ENCODE results near the gene FAM89B.

Gene FAM89B

DNA sequence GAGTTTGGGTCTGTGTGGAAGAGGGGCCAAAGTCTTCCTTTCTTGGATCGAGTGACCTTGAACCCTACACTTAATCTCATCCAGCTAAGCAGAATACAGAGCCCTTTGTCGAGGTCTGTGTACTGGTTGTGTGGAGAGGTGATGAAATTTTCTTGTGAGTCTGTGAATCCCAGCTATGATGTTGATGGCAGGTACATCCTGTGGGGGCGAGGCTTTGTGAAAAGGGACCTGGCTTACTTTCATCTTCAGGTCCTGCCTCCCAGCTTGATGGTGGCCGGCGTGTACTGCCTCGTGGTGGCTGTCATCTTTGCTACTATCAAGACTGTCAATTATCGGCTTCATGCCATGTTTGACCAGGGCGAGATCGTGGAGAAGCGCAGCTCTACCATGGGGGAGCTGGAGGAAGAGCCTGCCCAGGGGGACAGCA, 44.2 kb downstream of the FAM89B start:
- Histone ChIP-seq H3K36me3 (peaks cover 63% of the 10 kb centered on the region), H3K4me3 (ENCODE audit: low read depth, low read length) (peak overlapping the region; percentile 71), H3K27me3 (ENCODE audit: insufficient read depth, low read depth, severe bottlenecking) (no peaks in the 10 kb centered on the region), H3K27ac (peak overlapping the region; percentile 86), H3K9me3 (ENCODE audit: severe bottlenecking) (no peaks in the 10 kb centered on the region)
- DNase-seq, result no peak
- TF ChIP-seq, protein P1, sequence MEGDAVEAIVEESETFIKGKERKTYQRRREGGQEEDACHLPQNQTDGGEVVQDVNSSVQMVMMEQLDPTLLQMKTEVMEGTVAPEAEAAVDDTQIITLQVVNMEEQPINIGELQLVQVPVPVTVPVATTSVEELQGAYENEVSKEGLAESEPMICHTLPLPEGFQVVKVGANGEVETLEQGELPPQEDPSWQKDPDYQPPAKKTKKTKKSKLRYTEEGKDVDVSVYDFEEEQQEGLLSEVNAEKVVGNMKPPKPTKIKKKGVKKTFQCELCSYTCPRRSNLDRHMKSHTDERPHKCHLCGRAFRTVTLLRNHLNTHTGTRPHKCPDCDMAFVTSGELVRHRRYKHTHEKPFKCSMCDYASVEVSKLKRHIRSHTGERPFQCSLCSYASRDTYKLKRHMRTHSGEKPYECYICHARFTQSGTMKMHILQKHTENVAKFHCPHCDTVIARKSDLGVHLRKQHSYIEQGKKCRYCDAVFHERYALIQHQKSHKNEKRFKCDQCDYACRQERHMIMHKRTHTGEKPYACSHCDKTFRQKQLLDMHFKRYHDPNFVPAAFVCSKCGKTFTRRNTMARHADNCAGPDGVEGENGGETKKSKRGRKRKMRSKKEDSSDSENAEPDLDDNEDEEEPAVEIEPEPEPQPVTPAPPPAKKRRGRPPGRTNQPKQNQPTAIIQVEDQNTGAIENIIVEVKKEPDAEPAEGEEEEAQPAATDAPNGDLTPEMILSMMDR (IDR thresholded peaks at IDR 0.05; ENCODE audit: low read depth, low read length), result no peak

DNA sequence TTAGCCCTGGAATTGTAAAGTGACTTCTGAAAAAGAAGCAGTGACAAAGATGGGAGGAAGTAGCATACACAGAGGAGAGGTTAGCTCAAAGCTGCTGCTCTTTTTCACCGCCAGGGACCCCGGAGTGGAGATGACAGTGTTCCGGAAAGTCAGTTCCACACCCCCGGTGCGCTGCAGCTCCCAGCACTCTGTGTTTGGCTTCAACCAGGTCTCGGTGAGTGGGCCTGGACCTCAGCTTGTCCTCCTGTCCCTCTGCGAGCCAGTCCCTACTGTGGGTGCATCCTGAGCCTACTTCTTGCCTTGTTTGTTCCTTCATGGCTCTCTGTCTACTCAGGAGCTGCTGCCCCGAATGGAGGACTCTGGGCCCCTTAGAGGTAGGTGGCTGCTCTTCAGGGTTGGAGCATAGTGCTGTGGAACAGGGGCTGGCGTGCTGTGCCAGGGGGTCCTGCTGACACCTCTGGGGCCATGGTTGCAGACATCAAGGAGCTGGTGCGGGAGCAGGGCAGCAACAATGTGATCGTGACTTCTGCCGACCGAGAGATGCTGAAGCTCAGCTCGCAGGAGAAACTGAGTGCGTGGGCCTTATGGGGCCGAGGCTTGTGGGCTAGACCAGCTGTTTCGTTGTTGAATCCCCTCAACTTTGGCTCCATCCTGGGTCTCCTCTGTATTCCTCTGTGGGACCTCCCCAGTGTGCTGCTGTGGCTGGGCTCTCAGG, 45.0 kb downstream of the FAM89B start:
- Histone ChIP-seq H3K4me3 (ENCODE audit: low read depth, low read length) (no peak overlapping the region), H3K27me3 (ENCODE audit: insufficient read depth, low read depth, severe bottlenecking) (no peaks in the 10 kb centered on the region), H3K36me3 (peaks cover 58% of the 10 kb centered on the region), H3K27ac (no peak overlapping the region), H3K9me3 (ENCODE audit: severe bottlenecking) (no peaks in the 10 kb centered on the region)
- TF ChIP-seq, protein P1 (IDR thresholded peaks at IDR 0.05; ENCODE audit: low read depth, low read length), result no peak
- no peak for DNase-seq

DNA sequence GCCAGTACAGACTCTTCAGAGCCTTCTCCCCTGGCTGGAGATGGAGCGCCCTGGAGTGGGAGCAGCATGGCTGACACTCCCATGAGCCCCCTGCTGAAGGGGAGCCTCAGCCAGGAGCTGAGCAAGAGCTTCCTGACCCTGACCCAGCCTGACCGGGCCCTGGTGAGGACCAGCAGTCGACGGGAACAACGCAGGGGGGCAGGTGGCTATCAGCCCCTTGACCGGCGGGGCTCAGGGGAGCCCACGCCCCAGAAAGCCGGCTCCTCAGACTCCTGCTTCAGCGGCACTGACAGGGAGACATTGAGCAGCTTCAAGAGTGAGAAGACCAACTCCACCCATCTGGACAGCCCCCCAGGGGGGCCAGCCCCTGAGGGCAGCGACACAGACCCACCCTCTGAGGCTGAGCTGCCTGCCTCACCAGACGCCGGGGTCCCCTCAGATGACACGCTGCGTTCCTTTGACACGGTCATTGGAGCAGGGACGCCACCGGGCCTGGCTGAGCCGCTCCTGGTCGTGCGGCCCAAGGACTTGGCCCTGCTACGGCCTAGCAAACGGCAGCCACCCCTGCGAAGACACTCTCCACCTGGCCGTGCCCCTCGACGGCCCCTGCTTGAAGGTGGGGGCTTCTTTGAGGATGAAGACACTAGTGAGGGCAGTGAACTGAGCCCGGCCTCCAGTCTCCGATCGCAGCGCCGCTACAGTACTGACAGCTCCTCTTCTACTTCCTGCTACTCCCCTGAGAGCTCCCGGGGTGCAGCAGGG, 45.8 kb downstream of the FAM89B start:
- no peak overlapping the region for H3K4me3 ChIP-seq (ENCODE audit: low read depth, low read length)
- no peaks in the 10 kb centered on the region for H3K27me3 ChIP-seq (ENCODE audit: insufficient read depth, low read depth, severe bottlenecking)
- H3K27ac ChIP-seq, result no peak overlapping the region
- TF ChIP-seq, protein P1 (IDR thresholded peaks at IDR 0.05; ENCODE audit: low read depth, low read length), result no peak
- no peaks in the 10 kb centered on the region for H3K9me3 ChIP-seq (ENCODE audit: severe bottlenecking)
- H3K36me3 ChIP-seq, result peaks cover 55% of the 10 kb centered on the region
- DNase-seq, result no peak

DNA sequence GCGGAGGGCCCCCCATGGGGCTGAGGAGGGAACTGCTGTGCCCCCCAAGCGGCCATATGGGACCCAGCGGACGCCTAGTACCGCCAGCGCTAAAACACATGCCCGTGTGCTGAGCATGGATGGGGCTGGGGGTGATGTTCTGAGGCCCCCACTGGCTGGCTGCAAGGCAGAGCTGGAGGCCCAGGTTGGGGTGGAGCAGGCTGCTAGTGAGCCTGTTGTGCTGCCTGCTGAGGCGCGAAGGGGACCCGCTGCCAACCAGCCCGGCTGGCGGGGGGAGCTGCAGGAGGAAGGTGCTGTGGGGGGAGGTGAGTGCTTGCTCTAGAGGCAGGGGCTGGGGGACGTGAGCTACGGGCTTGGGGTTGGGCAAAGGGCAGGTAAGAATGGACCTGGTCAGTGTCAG, 46.4 kb downstream of the FAM89B start:
- Histone ChIP-seq H3K27ac (no peak overlapping the region), H3K36me3 (peaks cover 60% of the 10 kb centered on the region), H3K27me3 (ENCODE audit: insufficient read depth, low read depth, severe bottlenecking) (no peaks in the 10 kb centered on the region), H3K9me3 (ENCODE audit: severe bottlenecking) (no peaks in the 10 kb centered on the region), H3K4me3 (ENCODE audit: low read depth, low read length) (no peak overlapping the region)
- TF ChIP-seq, protein P1 (IDR thresholded peaks at IDR 0.05; ENCODE audit: low read depth, low read length), result no peak
- no peak for DNase-seq

DNA sequence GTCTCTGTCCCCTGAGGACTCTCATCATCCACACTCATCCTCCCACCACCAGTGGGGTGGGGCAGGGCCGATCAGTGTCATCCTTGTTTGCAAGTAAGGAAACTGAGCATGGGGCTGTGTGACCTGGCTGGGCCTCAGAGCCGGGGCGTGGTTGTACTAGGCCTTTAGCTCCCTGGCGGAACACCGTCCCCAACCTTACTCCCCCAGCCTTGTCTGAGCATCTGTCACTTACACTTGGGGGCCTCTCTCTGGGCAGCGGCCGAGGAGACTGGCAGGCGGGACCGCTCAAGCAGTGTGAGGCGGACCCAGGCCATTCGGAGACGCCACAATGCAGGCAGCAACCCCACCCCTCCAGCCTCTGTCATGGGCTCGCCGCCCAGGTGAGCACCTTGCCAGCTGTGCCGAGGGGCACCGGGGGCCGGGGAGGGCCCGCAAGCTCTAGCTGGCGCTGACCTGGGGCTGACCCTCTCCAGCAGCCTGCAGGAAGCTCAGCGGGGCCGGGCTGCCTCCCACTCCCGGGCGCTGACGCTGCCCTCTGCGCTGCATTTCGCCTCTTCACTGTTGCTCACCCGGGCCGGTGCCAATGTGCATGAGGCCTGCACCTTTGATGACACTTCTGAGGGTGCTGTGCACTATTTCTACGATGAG, 47.1 kb downstream of the FAM89B start:
- H3K27ac ChIP-seq, result no peak overlapping the region
- TF ChIP-seq, protein P1 (IDR thresholded peaks at IDR 0.05; ENCODE audit: low read depth, low read length), result no peak

More for the DNA sequence above, 47.1 kb downstream of the FAM89B start:
- no peaks in the 10 kb centered on the region for H3K27me3 ChIP-seq (ENCODE audit: insufficient read depth, low read depth, severe bottlenecking)
- DNase-seq, result no peak
- no peak overlapping the region for H3K4me3 ChIP-seq (ENCODE audit: low read depth, low read length)
- peaks cover 65% of the 10 kb centered on the region for H3K36me3 ChIP-seq
- H3K9me3 ChIP-seq (ENCODE audit: severe bottlenecking), result no peaks in the 10 kb centered on the region

Measured in WERI-Rb-1 (cell line).